GM23248 (cell line): Measurements from ENCODE around the gene DPM3.
"Not testable (repeated sequence)": the region's sequence is repeated elsewhere in the genome, so short reads cannot be mapped to it uniquely, and the experiment has no call there.

Experiments
- EZH2 ChIP-seq: fragments of 200-600 bp; sonication (generic); IDR thresholded peaks from 2 replicates; pipeline ENCODE4 v1.6.1; 2018; ENCODE audit warnings: antibody characterized with exemption, mild to moderate bottlenecking; ENCODE audit not compliant: insufficient read depth, poor library complexity, severe bottlenecking
- EZH2phosphoT487 ChIP-seq: fragments of 200-600 bp; sonication (generic); IDR thresholded peaks from 2 replicates; pipeline ENCODE4 v1.6.1; 2018; ENCODE audit warnings: antibody characterized with exemption, moderate library complexity, mild to moderate bottlenecking, low read depth; ENCODE audit not compliant: insufficient read depth

- not testable (repeated sequence) for TF ChIP-seq EZH2, EZH2phosphoT487
Observed at GRCh38 chr1:155162631-155163030, 22.3 kb upstream of the DPM3 start.
